MM.1S (cell line): Measurements from ENCODE around the gene NBEA.

Source experiments
- DNase-seq: peaks from one replicate; pipeline ENCODE4 v3.0.0-alpha.2; 2015
- H2AFZ ChIP-seq: fragments of 300-600 bp; sonication (generic); 2 replicates; pipeline ENCODE4 v1.6.0; 2016; ENCODE audit warnings: antibody characterized with exemption, low read length
- H3F3A ChIP-seq: fragments of 300-600 bp; sonication (generic); 2 replicates; pipeline ENCODE4 v1.6.1; 2016; ENCODE audit warnings: mild to moderate bottlenecking, antibody characterized with exemption, low read length, moderate library complexity, mixed read lengths; ENCODE audit not compliant: insufficient read depth
- H3K27ac ChIP-seq: fragments of 300-600 bp; sonication (generic); 2 replicates; pipeline ENCODE4 v1.5.1; 2016; ENCODE audit warnings: mild to moderate bottlenecking, low read length
- H3K27me3 ChIP-seq: fragments of 300-600 bp; sonication (generic); replicated peaks from 2 replicates; pipeline ENCODE4 v1.6.0; 2016; ENCODE audit warnings: low read length; ENCODE audit not compliant: insufficient read depth
- H3K36me3 ChIP-seq: fragments of 300-600 bp; sonication (generic); replicated peaks from 2 replicates; pipeline ENCODE4 v1.6.1; 2016; ENCODE audit warnings: mild to moderate bottlenecking, low read length, mixed read lengths; ENCODE audit not compliant: insufficient read depth
- H3K4me1 ChIP-seq: fragments of 300-600 bp; sonication (generic); 2 replicates; pipeline ENCODE4 v1.6.1; 2016; ENCODE audit warnings: low read length, mixed read lengths
- H3K4me2 ChIP-seq: fragments of 300-600 bp; sonication (generic); 2 replicates; pipeline ENCODE4 v1.6.0; 2016; ENCODE audit warnings: low read depth, low read length
- H3K4me3 ChIP-seq: fragments of 300-600 bp; sonication (generic); 2 replicates; pipeline ENCODE4 v1.5.1; 2016; ENCODE audit warnings: low read length, mixed read lengths
- H3K79me2 ChIP-seq: fragments of 300-600 bp; sonication (generic); 2 replicates; pipeline ENCODE4 v1.6.1; 2016; ENCODE audit warnings: mixed run types, low read length, mixed read lengths
- H3K9ac ChIP-seq: fragments of 300-600 bp; sonication (generic); 2 replicates; pipeline ENCODE4 v1.6.1; 2016; ENCODE audit warnings: low read length, mixed read lengths
- H3K9me2 ChIP-seq: fragments of 300-600 bp; sonication (generic); replicated peaks from 2 replicates; pipeline ENCODE4 v1.6.1; 2016; ENCODE audit warnings: mild to moderate bottlenecking, low read length, mixed read lengths; ENCODE audit not compliant: insufficient read depth
- H3K9me3 ChIP-seq: fragments of 300-600 bp; sonication (generic); replicated peaks from 2 replicates; pipeline ENCODE4 v1.6.1; 2016; ENCODE audit warnings: mild to moderate bottlenecking, low read length, mixed read lengths; ENCODE audit not compliant: insufficient read depth
- H4K20me1 ChIP-seq: fragments of 300-600 bp; sonication (generic); 2 replicates; pipeline ENCODE4 v1.6.1; 2016; ENCODE audit warnings: mild to moderate bottlenecking, low read length, moderate library complexity, mixed read lengths; ENCODE audit not compliant: insufficient read depth
- EZH2 ChIP-seq: fragments of 300-600 bp; sonication (generic); optimal IDR thresholded peaks from 2 replicates; pipeline ENCODE3; 2017; ENCODE audit warnings: low read depth, mild to moderate bottlenecking, antibody characterized with exemption, low read length, mixed read lengths
- EZH2phosphoT487 ChIP-seq: fragments of 300-600 bp; sonication (generic); IDR thresholded peaks from 2 replicates; pipeline ENCODE4 v1.6.1; 2018; ENCODE audit warnings: antibody characterized with exemption, low read length
- TF ChIP-seq, protein P1 (sequence below): fragments of 300-600 bp; sonication (generic); IDR thresholded peaks from 2 replicates; pipeline ENCODE4 v1.5.1; 2016; ENCODE audit warnings: antibody characterized with exemption, low read length, mixed read lengths

NBEA gene

DNA sequence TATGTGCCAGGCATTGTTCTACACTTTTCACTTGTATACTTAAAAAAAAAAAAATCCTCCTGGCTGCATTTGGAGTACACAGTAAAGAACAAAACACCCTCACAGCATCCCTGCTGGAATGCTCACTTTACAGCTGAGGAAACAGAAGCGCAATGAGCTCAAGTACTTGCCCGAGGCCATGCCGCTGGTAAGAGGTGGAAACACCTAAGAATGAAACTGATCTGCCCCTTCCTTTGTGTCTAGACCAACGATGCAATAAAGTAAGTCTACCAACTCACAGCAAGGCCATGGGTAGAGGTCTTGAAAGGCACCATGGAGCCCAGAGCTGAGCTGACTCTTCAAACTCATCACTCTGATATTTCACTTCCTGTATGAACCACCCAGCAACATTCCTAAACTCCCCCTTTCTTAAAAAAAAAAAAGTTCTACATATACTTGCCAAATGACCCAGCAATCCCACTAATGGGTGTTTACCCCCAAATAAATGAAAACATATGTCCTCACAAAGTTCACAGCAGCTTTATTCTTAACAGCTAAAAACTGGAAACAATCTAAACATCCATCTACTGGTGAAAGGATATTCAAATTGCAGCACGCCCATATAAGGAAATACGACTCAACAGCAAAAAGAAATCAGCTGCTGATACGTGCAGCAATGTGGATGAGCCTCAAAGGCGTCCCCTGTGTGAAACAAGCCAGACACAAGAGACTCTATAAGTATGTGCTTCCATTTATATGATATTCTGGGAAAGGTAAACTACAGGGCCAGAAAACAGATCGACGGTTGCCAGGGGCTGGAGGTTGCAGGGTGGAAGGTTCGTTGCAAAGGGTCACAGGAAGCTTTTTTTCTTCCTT, 771.1 kb downstream of the NBEA start:
- Histone ChIP-seq H3K9me2 (no peaks in the 10 kb centered on the region), H3K36me3 (no peaks in the 10 kb centered on the region), H3K9ac (no peak overlapping the region), H3K4me1 (no peaks in the 10 kb centered on the region), H3K4me2 (no peak overlapping the region), H3K9me3 (no peaks in the 10 kb centered on the region), H3K27me3 (no peaks in the 10 kb centered on the region), H4K20me1 (no peaks in the 10 kb centered on the region), H3K27ac (no peak overlapping the region), H2AFZ (no peak overlapping the region), H3K4me3 (no peak overlapping the region), H3F3A (no peaks in the 10 kb centered on the region), H3K79me2 (no peaks in the 10 kb centered on the region)
- TF ChIP-seq EZH2phosphoT487, result no peak
- no peak for TF ChIP-seq EZH2
- TF ChIP-seq, protein P1, sequence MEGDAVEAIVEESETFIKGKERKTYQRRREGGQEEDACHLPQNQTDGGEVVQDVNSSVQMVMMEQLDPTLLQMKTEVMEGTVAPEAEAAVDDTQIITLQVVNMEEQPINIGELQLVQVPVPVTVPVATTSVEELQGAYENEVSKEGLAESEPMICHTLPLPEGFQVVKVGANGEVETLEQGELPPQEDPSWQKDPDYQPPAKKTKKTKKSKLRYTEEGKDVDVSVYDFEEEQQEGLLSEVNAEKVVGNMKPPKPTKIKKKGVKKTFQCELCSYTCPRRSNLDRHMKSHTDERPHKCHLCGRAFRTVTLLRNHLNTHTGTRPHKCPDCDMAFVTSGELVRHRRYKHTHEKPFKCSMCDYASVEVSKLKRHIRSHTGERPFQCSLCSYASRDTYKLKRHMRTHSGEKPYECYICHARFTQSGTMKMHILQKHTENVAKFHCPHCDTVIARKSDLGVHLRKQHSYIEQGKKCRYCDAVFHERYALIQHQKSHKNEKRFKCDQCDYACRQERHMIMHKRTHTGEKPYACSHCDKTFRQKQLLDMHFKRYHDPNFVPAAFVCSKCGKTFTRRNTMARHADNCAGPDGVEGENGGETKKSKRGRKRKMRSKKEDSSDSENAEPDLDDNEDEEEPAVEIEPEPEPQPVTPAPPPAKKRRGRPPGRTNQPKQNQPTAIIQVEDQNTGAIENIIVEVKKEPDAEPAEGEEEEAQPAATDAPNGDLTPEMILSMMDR, result no peak
- no peak for DNase-seq

DNA sequence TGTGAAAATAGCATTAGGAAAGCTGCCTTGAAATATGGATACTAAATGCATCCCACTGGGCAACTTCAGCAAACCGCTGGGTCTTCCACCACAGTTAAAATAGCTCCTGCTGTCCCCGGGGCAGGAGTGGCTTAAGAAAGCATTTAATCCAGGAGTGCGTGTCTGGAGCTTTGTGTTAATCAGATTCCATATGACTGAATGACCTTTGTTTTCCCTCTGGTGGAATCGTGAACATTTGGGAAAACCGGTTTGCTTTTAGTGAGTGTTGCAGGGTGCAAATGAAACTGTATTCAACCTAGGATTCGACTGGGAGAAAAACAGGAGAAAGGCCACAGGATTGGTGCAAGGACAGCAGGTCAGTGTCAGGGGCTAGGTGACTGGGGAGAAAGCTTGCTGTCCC, 772.1 kb downstream of the NBEA start:
- Histone ChIP-seq H3F3A (no peaks in the 10 kb centered on the region), H4K20me1 (no peaks in the 10 kb centered on the region), H3K27me3 (no peaks in the 10 kb centered on the region), H3K9me3 (no peaks in the 10 kb centered on the region), H3K9ac (no peak overlapping the region), H3K27ac (no peak overlapping the region), H2AFZ (no peak overlapping the region), H3K9me2 (no peaks in the 10 kb centered on the region), H3K4me3 (no peak overlapping the region), H3K79me2 (no peaks in the 10 kb centered on the region), H3K4me2 (no peak overlapping the region), H3K36me3 (no peaks in the 10 kb centered on the region), H3K4me1 (no peaks in the 10 kb centered on the region)
- no peak for DNase-seq
- no peak for TF ChIP-seq EZH2

DNA sequence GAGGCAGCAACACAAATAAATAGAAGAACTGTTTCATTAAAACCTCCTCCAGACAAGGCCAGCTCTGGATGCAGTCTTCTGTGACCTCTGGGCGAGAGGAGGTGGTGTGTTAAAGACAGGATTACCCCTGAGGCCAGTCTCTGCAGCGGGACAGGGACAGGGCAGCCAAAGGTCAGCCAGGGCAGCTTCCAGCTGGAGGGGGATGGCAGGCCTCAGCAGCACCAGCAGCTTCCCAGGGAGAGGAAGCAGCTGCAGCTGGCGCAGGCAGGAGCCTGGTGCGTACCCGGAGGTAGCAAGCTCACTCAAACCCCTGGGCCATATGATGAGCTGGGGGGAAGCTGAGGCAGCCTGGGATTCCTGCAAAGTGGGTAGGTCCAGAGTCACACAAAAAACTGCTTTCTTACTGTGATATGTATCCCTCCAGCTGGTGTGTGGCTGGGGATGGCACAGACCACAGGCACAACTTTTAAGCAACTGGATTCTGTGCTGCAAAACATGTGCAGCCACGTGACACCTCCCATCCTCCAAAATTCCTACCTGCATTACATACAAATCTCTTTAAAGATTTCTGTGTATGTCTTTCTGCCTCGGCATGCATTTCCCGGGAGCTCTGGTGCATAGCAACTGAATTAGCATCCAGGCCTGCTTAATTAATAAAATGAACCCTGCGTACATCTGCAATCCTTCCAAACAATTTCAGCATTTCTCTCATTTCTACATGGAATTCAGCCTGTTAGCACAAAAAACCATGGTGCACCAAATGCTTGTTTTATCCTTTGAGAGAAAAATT, 772.7 kb downstream of the NBEA start:
- TF ChIP-seq, protein P1, result no peak
- TF ChIP-seq EZH2 (no peak), EZH2phosphoT487 (no peak)
- Histone ChIP-seq H3K79me2 (no peaks in the 10 kb centered on the region), H3K9ac (no peak overlapping the region), H3K36me3 (no peaks in the 10 kb centered on the region), H3K9me3 (no peaks in the 10 kb centered on the region), H3F3A (no peaks in the 10 kb centered on the region), H3K27me3 (no peaks in the 10 kb centered on the region), H3K4me3 (no peak overlapping the region), H4K20me1 (no peaks in the 10 kb centered on the region), H3K27ac (no peak overlapping the region), H2AFZ (no peak overlapping the region), H3K4me2 (no peak overlapping the region), H3K4me1 (no peaks in the 10 kb centered on the region), H3K9me2 (no peaks in the 10 kb centered on the region)
- no peak for DNase-seq

GRCh38 chr13:35716186-35716585, 774.1 kb downstream of the NBEA start:
- no peaks in the 10 kb centered on the region for H4K20me1 ChIP-seq
- H3K79me2 ChIP-seq, result no peaks in the 10 kb centered on the region
- no peak overlapping the region for H3K27ac ChIP-seq
- H3K4me2 ChIP-seq, result no peak overlapping the region
- no peaks in the 10 kb centered on the region for H3F3A ChIP-seq
- TF ChIP-seq EZH2phosphoT487 (no peak), EZH2 (no peak)
- TF ChIP-seq, protein P1, result no peak
- no peaks in the 10 kb centered on the region for H3K4me1 ChIP-seq
- no peak overlapping the region for H3K9ac ChIP-seq
- no peak overlapping the region for H2AFZ ChIP-seq
- H3K4me3 ChIP-seq, result no peak overlapping the region
- no peaks in the 10 kb centered on the region for H3K36me3 ChIP-seq
- no peaks in the 10 kb centered on the region for H3K9me3 ChIP-seq
- no peak for DNase-seq
- H3K27me3 ChIP-seq, result no peaks in the 10 kb centered on the region
- H3K9me2 ChIP-seq, result no peaks in the 10 kb centered on the region
